DOHH2 (cell line): ENCODE data around the gene ACTR1B.

Source experiments
- H3F3A ChIP-seq: fragments of 200-600 bp; sonication (generic), shearing (Covaris generic); 2 replicates; pipeline ENCODE4 v1.6.0; 2016; ENCODE audit warnings: antibody characterized with exemption, mild to moderate bottlenecking; ENCODE audit not compliant: control insufficient read depth, insufficient read depth
- H3K27ac ChIP-seq: fragments of 200-600 bp; sonication (generic); 2 replicates; pipeline ENCODE4 v1.5.1; 2014; ENCODE audit warnings: low read depth, mild to moderate bottlenecking, low read length, moderate library complexity
- H3K27me3 ChIP-seq: fragments of 200-600 bp; sonication (generic); 2 replicates; pipeline ENCODE4 v1.6.1; 2014; ENCODE audit warnings: mild to moderate bottlenecking, low read length, mixed read lengths; ENCODE audit not compliant: control insufficient read depth
- H3K36me3 ChIP-seq: fragments of 200-600 bp; sonication (generic); 2 replicates; pipeline ENCODE4 v1.6.1; 2014; ENCODE audit warnings: mild to moderate bottlenecking, low read length, moderate library complexity, mixed read lengths; ENCODE audit not compliant: control insufficient read depth
- H3K4me1 ChIP-seq: fragments of 200-600 bp; sonication (generic); 2 replicates; pipeline ENCODE4 v1.6.1; 2014; ENCODE audit warnings: mild to moderate bottlenecking, low read length, mixed read lengths; ENCODE audit not compliant: control insufficient read depth
- H3K4me2 ChIP-seq: fragments of 200-600 bp; sonication (generic); 2 replicates; pipeline ENCODE4 v1.6.0; 2014; ENCODE audit warnings: mild to moderate bottlenecking, low read length, moderate library complexity
- H3K4me3 ChIP-seq: fragments of 200-600 bp; sonication (generic); 2 replicates; pipeline ENCODE4 v1.5.1; 2014; ENCODE audit warnings: mild to moderate bottlenecking, low read length, mixed read lengths
- H3K79me2 ChIP-seq: fragments of 200-600 bp; sonication (generic); 2 replicates; pipeline ENCODE4 v1.6.1; 2014; ENCODE audit warnings: mild to moderate bottlenecking, low read length, mixed read lengths; ENCODE audit not compliant: control insufficient read depth
- H3K9me2 ChIP-seq: fragments of 200-600 bp; sonication (generic); replicated peaks from 2 replicates; pipeline ENCODE4 v1.6.1; 2014; ENCODE audit warnings: mild to moderate bottlenecking, low read length, mixed read lengths; ENCODE audit not compliant: control insufficient read depth
- H3K9me3 ChIP-seq: fragments of 200-600 bp; sonication (generic); 2 replicates; pipeline ENCODE4 v1.6.1; 2014; ENCODE audit warnings: antibody characterized with exemption, low read length, mixed read lengths; ENCODE audit not compliant: control insufficient read depth, insufficient read depth
- H4K20me1 ChIP-seq: fragments of 200-600 bp; sonication (generic); 2 replicates; pipeline ENCODE4 v1.6.0; 2014; ENCODE audit warnings: low read depth, mild to moderate bottlenecking, antibody characterized with exemption, low read length, moderate library complexity; ENCODE audit not compliant: control insufficient read depth, insufficient read depth
- EZH2phosphoT487 ChIP-seq: fragments of 200-600 bp; sonication (generic); IDR thresholded peaks from 2 replicates; pipeline ENCODE4 v1.6.1; 2017; ENCODE audit warnings: borderline replicate concordance, mild to moderate bottlenecking, antibody characterized with exemption, low read length, moderate library complexity, mixed read lengths
- TF ChIP-seq, protein P1 (sequence below): fragments of 200-600 bp; sonication (generic); IDR thresholded peaks from one replicate; pipeline ENCODE4 v1.5.1; 2014; ENCODE audit warnings: antibody characterized with exemption, mild to moderate bottlenecking, low read depth, low read length; ENCODE audit not compliant: poor library complexity, severe bottlenecking

ACTR1B gene

DNA sequence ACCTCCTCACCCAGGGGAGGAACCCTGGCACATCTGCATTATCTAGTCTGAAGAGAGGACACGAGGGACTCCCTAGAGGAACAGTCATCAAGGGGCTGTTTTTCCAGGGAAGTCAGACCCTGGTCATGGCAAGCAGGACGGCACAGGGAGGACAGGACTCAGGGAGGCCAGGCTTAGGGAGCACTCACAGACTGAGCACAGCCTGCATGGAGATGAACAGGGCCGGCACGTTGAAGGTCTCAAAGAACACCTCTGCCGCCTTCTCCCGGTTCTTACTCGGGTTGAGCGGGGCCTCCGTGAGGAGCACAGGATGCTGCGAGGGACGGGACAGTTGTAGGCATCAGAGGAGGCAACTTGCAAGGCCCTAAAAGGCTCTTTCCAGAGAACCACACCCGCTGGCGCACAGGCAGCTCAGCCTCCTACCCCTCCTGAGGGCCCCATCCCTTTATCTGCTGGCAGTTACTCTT, 5.1 kb downstream of the ACTR1B start:
- H3K4me2 ChIP-seq: no peak overlapping the region
- peaks cover 39% of the 10 kb centered on the region for H3K79me2 ChIP-seq
- H3K9me2 ChIP-seq: no peaks in the 10 kb centered on the region
- H3K27ac ChIP-seq: no peak overlapping the region
- peaks cover 13% of the 10 kb centered on the region for H4K20me1 ChIP-seq
- TF ChIP-seq EZH2phosphoT487: no peak
- TF ChIP-seq, protein P1, sequence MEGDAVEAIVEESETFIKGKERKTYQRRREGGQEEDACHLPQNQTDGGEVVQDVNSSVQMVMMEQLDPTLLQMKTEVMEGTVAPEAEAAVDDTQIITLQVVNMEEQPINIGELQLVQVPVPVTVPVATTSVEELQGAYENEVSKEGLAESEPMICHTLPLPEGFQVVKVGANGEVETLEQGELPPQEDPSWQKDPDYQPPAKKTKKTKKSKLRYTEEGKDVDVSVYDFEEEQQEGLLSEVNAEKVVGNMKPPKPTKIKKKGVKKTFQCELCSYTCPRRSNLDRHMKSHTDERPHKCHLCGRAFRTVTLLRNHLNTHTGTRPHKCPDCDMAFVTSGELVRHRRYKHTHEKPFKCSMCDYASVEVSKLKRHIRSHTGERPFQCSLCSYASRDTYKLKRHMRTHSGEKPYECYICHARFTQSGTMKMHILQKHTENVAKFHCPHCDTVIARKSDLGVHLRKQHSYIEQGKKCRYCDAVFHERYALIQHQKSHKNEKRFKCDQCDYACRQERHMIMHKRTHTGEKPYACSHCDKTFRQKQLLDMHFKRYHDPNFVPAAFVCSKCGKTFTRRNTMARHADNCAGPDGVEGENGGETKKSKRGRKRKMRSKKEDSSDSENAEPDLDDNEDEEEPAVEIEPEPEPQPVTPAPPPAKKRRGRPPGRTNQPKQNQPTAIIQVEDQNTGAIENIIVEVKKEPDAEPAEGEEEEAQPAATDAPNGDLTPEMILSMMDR: no peak
- no peaks in the 10 kb centered on the region for H3K9me3 ChIP-seq
- peaks cover 68% of the 10 kb centered on the region for H3K36me3 ChIP-seq
- no peak overlapping the region for H3K4me3 ChIP-seq
- no peaks in the 10 kb centered on the region for H3F3A ChIP-seq
- peaks cover 13% of the 10 kb centered on the region for H3K4me1 ChIP-seq
- no peaks in the 10 kb centered on the region for H3K27me3 ChIP-seq

DNA sequence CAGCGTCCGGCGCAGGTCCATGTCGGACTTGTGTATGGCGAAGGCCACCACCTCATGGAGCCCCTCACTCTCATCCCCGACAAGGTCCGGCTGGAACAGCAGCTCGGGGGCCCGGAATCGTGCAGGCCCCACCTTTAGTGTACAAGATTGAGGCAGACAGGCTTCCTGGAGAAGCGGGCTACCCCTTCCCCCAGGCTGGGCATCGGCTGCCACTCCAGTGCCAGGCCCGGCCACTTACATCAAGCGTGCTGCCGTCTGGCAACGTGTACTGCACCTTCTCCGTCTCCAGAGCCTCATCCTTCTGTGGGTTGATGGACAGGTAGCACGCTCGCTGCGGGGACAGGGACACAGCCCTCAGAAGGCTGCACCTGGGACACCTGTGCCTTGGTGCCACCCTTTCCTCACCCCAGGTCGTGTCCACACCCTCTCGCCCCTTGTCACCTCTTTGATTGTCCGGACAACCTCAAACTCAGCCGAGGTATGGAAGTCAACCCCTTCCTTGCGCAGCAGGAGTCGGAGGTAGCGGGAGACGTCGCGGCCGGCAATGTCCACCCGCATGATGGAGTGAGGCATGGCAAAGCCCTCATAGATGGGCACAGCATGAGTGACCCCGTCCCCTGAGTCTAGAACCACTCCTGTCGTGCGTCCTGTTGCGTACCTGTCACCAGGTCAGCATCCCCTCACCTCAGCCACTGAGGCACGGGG, 5.7 kb downstream of the ACTR1B start:
- peaks cover 13% of the 10 kb centered on the region for H3K4me1 ChIP-seq
- H4K20me1 ChIP-seq: peaks cover 13% of the 10 kb centered on the region

DNA sequence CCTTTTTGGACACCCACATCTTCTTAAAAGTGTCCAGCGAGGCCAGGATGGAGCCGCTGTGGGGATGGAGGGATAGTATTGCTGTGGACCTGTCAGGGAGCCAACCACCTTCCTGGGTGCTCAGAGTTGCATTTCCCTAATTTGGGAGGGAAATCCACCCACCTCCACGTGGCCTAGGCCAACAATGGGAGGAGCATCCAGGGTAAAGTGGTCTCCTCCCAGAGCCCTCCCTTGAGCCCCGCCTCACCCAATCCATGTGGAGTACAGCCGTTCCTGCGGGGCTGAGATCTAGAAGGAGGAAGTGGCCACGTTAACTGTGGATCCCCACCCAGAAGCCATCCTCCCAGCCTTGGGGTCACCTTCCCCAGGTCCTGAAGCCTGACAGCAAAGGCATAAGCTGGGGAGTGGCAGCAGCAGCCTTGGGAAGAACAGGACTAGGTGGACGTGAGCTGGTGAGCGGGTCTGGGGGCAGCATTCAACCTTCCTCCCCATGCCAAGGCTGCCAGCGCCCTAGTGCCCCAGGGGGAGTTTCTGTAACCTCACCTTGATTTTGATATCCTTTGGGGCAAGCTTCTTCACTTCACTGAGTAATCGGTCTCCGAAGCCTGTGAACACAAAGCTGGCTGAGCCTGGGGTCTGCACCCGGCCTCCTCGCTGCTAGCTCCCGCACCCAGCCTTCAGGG, 6.8 kb downstream of the ACTR1B start:
- Histone ChIP-seq H4K20me1 (peaks cover 8% of the 10 kb centered on the region), H3K9me2 (no peaks in the 10 kb centered on the region), H3K27ac (no peak overlapping the region), H3K4me1 (peaks cover 5% of the 10 kb centered on the region), H3K27me3 (no peaks in the 10 kb centered on the region), H3K9me3 (no peaks in the 10 kb centered on the region), H3K36me3 (peaks cover 61% of the 10 kb centered on the region), H3F3A (0 out of 2 replicates have a peak, but pooled peaks cover 2% of the 10 kb centered on the region), H3K4me2 (no peak overlapping the region), H3K4me3 (no peak overlapping the region), H3K79me2 (peaks cover 24% of the 10 kb centered on the region)
- TF ChIP-seq, protein P1: no peak
- no peak for TF ChIP-seq EZH2phosphoT487

More for the DNA sequence above, 5.7 kb downstream of the ACTR1B start:
- peaks cover 35% of the 10 kb centered on the region for H3K79me2 ChIP-seq
- 0 out of 2 replicates have a peak, but pooled peaks cover 2% of the 10 kb centered on the region for H3F3A ChIP-seq
- H3K27ac ChIP-seq: no peak overlapping the region
- H3K4me3 ChIP-seq: no peak overlapping the region
- peaks cover 67% of the 10 kb centered on the region for H3K36me3 ChIP-seq
- no peaks in the 10 kb centered on the region for H3K9me2 ChIP-seq
- H3K9me3 ChIP-seq: no peaks in the 10 kb centered on the region
- H3K4me2 ChIP-seq: no peak overlapping the region
- no peak for TF ChIP-seq EZH2phosphoT487
- H3K27me3 ChIP-seq: no peaks in the 10 kb centered on the region
